ENCODE measurements around the gene PKP4.

- TF ChIP-seq, protein P1, sequence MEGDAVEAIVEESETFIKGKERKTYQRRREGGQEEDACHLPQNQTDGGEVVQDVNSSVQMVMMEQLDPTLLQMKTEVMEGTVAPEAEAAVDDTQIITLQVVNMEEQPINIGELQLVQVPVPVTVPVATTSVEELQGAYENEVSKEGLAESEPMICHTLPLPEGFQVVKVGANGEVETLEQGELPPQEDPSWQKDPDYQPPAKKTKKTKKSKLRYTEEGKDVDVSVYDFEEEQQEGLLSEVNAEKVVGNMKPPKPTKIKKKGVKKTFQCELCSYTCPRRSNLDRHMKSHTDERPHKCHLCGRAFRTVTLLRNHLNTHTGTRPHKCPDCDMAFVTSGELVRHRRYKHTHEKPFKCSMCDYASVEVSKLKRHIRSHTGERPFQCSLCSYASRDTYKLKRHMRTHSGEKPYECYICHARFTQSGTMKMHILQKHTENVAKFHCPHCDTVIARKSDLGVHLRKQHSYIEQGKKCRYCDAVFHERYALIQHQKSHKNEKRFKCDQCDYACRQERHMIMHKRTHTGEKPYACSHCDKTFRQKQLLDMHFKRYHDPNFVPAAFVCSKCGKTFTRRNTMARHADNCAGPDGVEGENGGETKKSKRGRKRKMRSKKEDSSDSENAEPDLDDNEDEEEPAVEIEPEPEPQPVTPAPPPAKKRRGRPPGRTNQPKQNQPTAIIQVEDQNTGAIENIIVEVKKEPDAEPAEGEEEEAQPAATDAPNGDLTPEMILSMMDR (IDR thresholded peaks at IDR 0.05): no peak
- TF ChIP-seq POLR2A (IDR thresholded peaks at IDR 0.05): no peak
These were observed 48.7 kb downstream of the PKP4 start for GRCh38 chr2:158505448-158505934.
